Karpas-422 (cell line): ENCODE results near the gene SCYGR3. TPM values are rescaled to one million over a fixed set of nuclear protein-coding genes. Genes with fewer than 3 reads are reported as not detected.

ENCODE experiments used
- DNase-seq: peaks from one replicate; pipeline ENCODE4 v3.0.0-alpha.2; 2015
- H2AFZ ChIP-seq: fragments of 200-600 bp; sonication (generic); 2 replicates; pipeline ENCODE4 v1.6.1; 2014; ENCODE audit warnings: antibody characterized with exemption, low read length, mixed read lengths
- H3K27ac ChIP-seq: fragments of 200-600 bp; sonication (generic); 2 replicates; pipeline ENCODE4 v1.5.1; 2014; ENCODE audit warnings: mild to moderate bottlenecking, low read length, moderate library complexity
- H3K27me3 ChIP-seq: fragments of 200-600 bp; sonication (generic); 2 replicates; pipeline ENCODE4 v1.6.1; 2014; ENCODE audit warnings: low read length, mixed read lengths
- H3K36me3 ChIP-seq: fragments of 200-600 bp; sonication (generic); 2 replicates; pipeline ENCODE4 v1.6.1; 2014; ENCODE audit warnings: low read length, mixed read lengths; ENCODE audit not compliant: insufficient read depth
- H3K4me1 ChIP-seq: fragments of 200-600 bp; sonication (generic); 2 replicates; pipeline ENCODE4 v1.6.1; 2014; ENCODE audit warnings: mild to moderate bottlenecking, low read length, mixed read lengths
- H3K4me2 ChIP-seq: fragments of 200-600 bp; sonication (generic); 2 replicates; pipeline ENCODE4 v1.6.1; 2014; ENCODE audit warnings: low read length, low read depth, mild to moderate bottlenecking; ENCODE audit not compliant: poor library complexity, severe bottlenecking
- H3K4me3 ChIP-seq: fragments of 200-600 bp; sonication (generic); 2 replicates; pipeline ENCODE4 v1.5.1; 2014; ENCODE audit warnings: mild to moderate bottlenecking, antibody characterized with exemption, low read length, mixed read lengths
- H3K79me2 ChIP-seq: fragments of 200-600 bp; sonication (generic); 2 replicates; pipeline ENCODE4 v1.6.1; 2014; ENCODE audit warnings: mild to moderate bottlenecking, low read length, mixed read lengths
- H3K9ac ChIP-seq: fragments of 200-600 bp; sonication (generic); 2 replicates; pipeline ENCODE4 v1.6.0; 2014; ENCODE audit warnings: low read length
- H3K9me2 ChIP-seq: fragments of 200-600 bp; sonication (generic), shearing (Covaris generic); replicated peaks from 2 replicates; pipeline ENCODE4 v1.6.0; 2014; ENCODE audit warnings: mild to moderate bottlenecking, low read length, moderate library complexity; ENCODE audit not compliant: insufficient read depth
- H3K9me3 ChIP-seq: fragments of 300-700, 200-600 bp; sonication (generic); 2 replicates; pipeline ENCODE4 v1.6.1; 2014; ENCODE audit warnings: low read length, mixed read lengths
- H4K20me1 ChIP-seq: fragments of 200-600 bp; sonication (generic); 2 replicates; pipeline ENCODE4 v1.6.1; 2014; ENCODE audit warnings: mild to moderate bottlenecking, antibody characterized with exemption, low read length, low read depth; ENCODE audit not compliant: insufficient read depth
- total RNA-seq: library from RNA; depleted of rRNA; stranded (reverse); fragments of >200 nt; shearing (Covaris generic); gene quantifications from 2 replicates; pipeline ENCODE4 v1.2.3, GENCODE V29; 2014; ENCODE audit warnings: low replicate concordance

The SCYGR3 gene
- total RNA-seq, 1 experiment from 2014 or later = not detected

DNA sequence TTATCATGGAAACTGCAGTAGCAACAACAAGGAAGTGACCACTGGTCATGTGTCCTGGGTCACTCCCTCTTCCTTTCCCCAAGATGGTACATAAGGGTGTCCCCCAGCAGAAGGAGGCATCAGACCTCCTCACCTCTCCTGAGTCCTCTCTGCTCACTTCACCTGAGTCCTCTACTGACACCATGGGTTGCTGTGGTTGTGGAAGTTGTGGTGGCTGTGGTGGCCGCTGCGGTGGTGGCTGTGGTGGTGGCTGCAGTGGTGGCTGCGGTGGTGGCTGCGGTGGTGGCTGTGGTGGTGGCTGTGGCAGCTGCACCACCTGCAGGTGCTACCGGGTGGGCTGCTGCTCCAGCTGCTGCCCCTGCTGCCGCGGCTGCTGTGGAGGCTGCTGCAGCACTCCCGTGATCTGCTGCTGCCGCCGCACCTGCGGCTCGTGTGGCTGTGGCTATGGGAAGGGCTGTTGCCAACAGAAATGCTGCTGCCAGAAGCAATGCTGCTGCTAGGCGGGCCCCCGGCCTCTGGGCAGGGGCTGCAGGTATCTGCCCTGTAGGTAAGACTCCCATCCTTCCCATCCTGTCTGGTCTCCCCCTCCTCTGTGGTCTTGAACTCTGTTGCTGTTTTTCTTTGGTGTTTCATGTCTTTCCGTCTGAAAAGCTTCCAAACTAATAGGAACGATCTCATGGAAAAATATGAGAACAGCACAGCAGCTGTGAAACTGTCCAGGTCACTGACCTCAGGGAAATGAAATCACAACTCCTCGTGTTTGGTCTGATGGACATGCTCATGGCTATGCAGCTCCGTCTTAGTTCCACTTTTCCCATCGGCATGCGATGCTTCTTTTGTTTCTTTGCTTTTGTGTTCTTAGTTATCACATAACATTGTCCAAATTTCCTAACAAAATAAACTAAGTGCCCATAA lies 2.9 kb upstream of the SCYGR3 start, which contains the start of gene SCYGR4:
Gene SCYGR4 (plus strand): TSS at position 183 of the 915 bp plus-strand sequence. CDS start 0 bp downstream, at position 183.
- Histone ChIP-seq H3K9me2 (no peaks in the 10 kb centered on the region), H3K27ac (no peak within 1 kb of the TSS), H2AFZ (no peak within 1 kb of the TSS), H3K4me3 (no peak within 1 kb of the TSS), H3K36me3 (no peaks in the 10 kb centered on the region), H4K20me1 (no peaks in the 10 kb centered on the region), H3K9ac (no peak within 1 kb of the TSS), H3K9me3 (no peaks in the 10 kb centered on the region), H3K4me2 (no peak within 1 kb of the TSS), H3K79me2 (no peaks in the 10 kb centered on the region), H3K27me3 (no peaks in the 10 kb centered on the region), H3K4me1 (no peaks in the 10 kb centered on the region)
- DNase-seq = no peak

DNA sequence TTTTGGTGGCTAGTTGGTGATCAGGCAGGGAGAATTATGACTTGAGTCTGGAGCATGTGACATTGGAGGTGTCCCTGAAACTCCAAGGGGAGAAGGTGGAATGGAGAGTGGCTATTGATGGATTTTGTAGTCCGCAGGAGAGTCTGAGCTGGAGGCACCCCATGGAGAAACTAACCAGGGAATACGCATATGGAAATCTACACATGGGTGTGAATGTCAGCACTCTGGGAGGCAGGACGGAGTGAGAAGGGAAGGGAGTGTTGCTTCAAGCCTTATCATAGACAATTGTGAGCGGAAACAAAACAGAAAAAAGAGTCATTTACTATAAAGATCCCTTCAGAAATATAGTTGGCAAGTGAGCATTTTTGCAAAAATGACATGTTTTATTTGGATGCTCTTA lies 2.0 kb upstream of the SCYGR3 start:
- Histone ChIP-seq H3K27ac (no peak overlapping the region), H3K9me3 (no peaks in the 10 kb centered on the region), H3K79me2 (no peaks in the 10 kb centered on the region), H3K9me2 (no peaks in the 10 kb centered on the region), H3K4me1 (no peaks in the 10 kb centered on the region), H3K27me3 (no peaks in the 10 kb centered on the region), H2AFZ (no peak overlapping the region), H3K4me2 (no peak overlapping the region), H3K9ac (no peak overlapping the region), H4K20me1 (no peaks in the 10 kb centered on the region), H3K4me3 (no peak overlapping the region), H3K36me3 (no peaks in the 10 kb centered on the region)
- no peak for DNase-seq

DNA sequence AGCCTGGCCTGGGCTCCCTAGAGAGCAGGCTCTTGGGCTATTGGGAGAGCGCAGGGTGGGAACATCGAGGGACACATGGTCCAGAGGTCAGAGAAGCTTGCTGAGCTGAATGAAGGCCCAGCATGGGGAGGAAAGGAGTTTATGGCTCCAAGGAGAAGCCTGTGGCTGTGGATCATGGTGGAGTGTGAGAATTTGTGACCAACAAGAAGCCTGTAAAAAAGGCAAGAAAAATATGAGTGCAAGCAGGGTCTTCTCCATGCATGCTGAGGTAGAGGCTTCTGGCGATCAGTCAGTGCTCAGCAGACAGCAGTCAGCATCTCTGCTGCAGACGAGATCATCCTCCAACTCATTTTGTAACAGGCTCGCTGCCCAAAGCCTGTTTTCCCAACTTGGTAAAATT lies 1.3 kb upstream of the SCYGR3 start:
- Histone ChIP-seq H3K27ac (no peak overlapping the region), H3K4me1 (no peaks in the 10 kb centered on the region), H3K4me2 (no peak overlapping the region), H3K79me2 (no peaks in the 10 kb centered on the region), H4K20me1 (no peaks in the 10 kb centered on the region), H3K9me3 (no peaks in the 10 kb centered on the region), H2AFZ (no peak overlapping the region), H3K27me3 (no peaks in the 10 kb centered on the region), H3K36me3 (no peaks in the 10 kb centered on the region), H3K9me2 (no peaks in the 10 kb centered on the region), H3K9ac (no peak overlapping the region), H3K4me3 (no peak overlapping the region)
- no peak for DNase-seq

DNA sequence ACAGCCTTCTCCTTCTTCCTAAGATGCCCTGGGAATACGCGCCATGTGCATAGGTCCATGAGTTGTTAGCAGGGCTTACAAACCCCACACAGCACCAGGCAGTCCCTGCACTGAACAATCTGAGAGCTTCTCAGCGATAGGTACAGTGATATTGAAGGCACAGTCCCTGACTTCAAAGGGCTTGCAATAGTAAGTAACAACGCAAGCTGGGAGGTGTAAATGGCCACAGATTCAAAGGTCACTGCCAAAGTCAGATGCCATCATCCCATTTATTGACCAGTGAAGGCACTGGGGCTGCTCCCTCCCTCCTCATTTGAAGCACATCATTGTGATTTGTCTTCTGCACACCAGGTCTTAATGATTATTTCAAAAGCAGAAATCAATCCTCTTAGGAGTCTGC lies 541 bp upstream of the SCYGR3 start:
- no peaks in the 10 kb centered on the region for H3K9me3 ChIP-seq
- no peaks in the 10 kb centered on the region for H3K79me2 ChIP-seq
- no peak overlapping the region for H3K27ac ChIP-seq
- H3K27me3 ChIP-seq = no peaks in the 10 kb centered on the region
- H3K4me3 ChIP-seq = no peak overlapping the region
- H3K4me2 ChIP-seq = no peak overlapping the region
- no peaks in the 10 kb centered on the region for H3K9me2 ChIP-seq
- no peak overlapping the region for H3K9ac ChIP-seq
- H3K4me1 ChIP-seq = no peaks in the 10 kb centered on the region
- H2AFZ ChIP-seq = no peak overlapping the region
- no peaks in the 10 kb centered on the region for H4K20me1 ChIP-seq
- H3K36me3 ChIP-seq = no peaks in the 10 kb centered on the region
- no peak for DNase-seq

DNA sequence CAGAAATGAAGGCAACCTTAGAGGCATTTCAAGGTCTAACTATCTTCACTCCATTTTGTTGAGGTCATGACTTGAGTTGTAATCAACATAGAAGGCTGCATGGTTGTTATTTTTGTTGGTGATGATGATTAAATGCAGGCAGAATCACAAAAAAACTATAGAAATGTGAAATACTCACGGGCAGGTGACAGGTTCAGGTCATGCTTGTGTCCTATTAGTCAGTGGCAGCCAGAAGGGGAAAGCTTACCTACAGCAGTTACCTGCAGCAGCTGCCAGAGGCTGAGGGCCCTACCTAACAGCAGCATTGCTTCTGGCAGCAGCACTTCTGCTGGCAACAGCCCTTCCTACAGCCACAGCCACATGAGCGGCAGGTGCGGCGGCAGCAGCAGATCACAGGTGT lies 394 bp downstream of the SCYGR3 start:
- no peak overlapping the region for H3K9ac ChIP-seq
- H3K9me2 ChIP-seq = no peaks in the 10 kb centered on the region
- H3K4me3 ChIP-seq = no peak overlapping the region
- no peak overlapping the region for H3K4me2 ChIP-seq
- no peaks in the 10 kb centered on the region for H3K9me3 ChIP-seq
- no peak overlapping the region for H3K27ac ChIP-seq
- H3K36me3 ChIP-seq = no peaks in the 10 kb centered on the region
- no peaks in the 10 kb centered on the region for H4K20me1 ChIP-seq
- no peak for DNase-seq
- no peaks in the 10 kb centered on the region for H3K79me2 ChIP-seq
- no peaks in the 10 kb centered on the region for H3K4me1 ChIP-seq
- H3K27me3 ChIP-seq = no peaks in the 10 kb centered on the region
- no peak overlapping the region for H2AFZ ChIP-seq

DNA sequence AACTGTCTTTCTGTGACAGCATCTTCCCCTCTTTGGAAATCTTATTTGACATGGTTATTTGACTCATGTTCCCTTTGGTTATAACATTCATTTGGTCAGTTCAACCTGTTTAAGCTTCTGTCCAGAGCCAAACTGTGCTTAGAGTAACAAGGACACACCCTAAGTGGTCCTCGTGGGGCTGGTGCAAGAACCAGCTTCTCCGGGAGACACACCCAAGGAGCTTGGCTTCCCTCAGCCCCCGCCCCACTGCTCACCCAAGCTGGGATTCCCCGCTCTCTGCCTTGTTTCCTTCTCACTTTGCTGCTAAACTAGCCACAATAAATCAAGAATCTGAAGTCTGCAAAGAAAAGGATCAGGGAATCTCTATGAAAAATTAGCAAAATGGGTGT lies 1.4 kb downstream of the SCYGR3 start:
- no peaks in the 10 kb centered on the region for H3K9me3 ChIP-seq
- H3K36me3 ChIP-seq = no peaks in the 10 kb centered on the region
- H3K4me1 ChIP-seq = no peaks in the 10 kb centered on the region
- no peak overlapping the region for H3K4me3 ChIP-seq
- H3K9me2 ChIP-seq = no peaks in the 10 kb centered on the region
- H3K79me2 ChIP-seq = no peaks in the 10 kb centered on the region
- DNase-seq = no peak
- H3K27ac ChIP-seq = no peak overlapping the region
- no peaks in the 10 kb centered on the region for H4K20me1 ChIP-seq
- no peak overlapping the region for H2AFZ ChIP-seq
- no peak overlapping the region for H3K4me2 ChIP-seq
- H3K9ac ChIP-seq = no peak overlapping the region
- H3K27me3 ChIP-seq = no peaks in the 10 kb centered on the region

DNA sequence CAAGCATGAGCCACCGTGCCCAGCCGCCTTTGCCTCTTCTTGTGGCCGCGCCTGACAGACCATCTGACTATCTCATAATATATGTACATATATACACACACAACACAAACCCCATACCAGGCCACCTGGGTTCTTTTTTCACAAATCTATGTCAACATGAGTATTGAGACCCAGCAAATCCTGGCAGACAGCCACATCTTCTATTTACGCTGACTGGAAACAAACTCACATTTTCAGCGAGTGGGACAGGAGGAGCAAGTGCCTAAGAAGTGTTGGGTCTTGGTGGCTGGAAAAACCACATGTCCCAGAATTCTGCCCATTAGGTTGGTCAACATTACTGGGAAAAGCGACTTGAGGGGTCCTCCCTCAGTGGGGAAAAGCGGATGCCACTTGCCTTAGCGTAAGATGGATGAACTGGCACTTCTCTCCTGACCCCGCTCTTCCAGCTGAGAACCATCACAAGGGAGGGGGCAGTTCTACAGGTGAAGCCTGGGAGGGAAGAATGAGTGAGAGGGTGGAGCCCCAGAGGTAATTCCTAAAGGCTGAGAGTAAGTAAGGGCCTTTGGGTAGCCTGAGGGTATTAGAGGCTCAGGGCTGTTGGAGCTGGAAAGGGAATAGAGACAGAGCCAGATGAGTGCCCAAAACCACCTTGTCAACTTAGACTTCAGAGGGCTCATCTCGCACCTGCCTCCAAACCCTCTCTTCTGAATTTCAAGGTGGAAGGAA lies 1.9 kb downstream of the SCYGR3 start:
- Histone ChIP-seq H3K4me1 (no peaks in the 10 kb centered on the region), H3K79me2 (no peaks in the 10 kb centered on the region), H3K4me2 (no peak overlapping the region), H3K36me3 (no peaks in the 10 kb centered on the region), H3K9me2 (no peaks in the 10 kb centered on the region), H4K20me1 (no peaks in the 10 kb centered on the region), H3K9ac (no peak overlapping the region), H3K4me3 (no peak overlapping the region), H3K9me3 (no peaks in the 10 kb centered on the region), H3K27ac (no peak overlapping the region), H2AFZ (no peak overlapping the region), H3K27me3 (no peaks in the 10 kb centered on the region)
- DNase-seq = no peak

DNA sequence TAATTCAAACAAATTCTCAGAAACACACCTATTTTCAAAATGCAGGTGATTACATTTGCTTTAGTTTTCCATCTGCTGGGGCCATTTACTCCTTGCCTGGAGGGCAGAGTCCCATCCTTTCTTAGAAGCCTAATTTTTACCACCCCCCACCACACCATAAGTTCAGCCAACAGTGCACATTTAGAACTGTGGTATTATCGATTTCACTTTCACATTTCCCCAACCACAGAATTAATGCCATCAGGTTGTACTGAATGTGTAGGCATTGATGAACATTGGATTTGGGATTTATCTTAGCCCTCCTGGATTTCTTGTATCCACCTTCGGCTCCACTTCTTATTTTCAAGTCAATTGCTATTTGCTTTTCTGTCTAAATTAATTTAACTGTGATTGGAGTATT lies 4.5 kb downstream of the SCYGR3 start:
- Histone ChIP-seq H3K27ac (no peak overlapping the region), H3K27me3 (no peaks in the 10 kb centered on the region), H3K9me3 (no peaks in the 10 kb centered on the region), H3K4me1 (no peaks in the 10 kb centered on the region), H3K9me2 (no peaks in the 10 kb centered on the region), H2AFZ (no peak overlapping the region), H3K79me2 (no peaks in the 10 kb centered on the region), H3K4me2 (no peak overlapping the region), H3K4me3 (no peak overlapping the region), H3K9ac (no peak overlapping the region), H3K36me3 (no peaks in the 10 kb centered on the region), H4K20me1 (no peaks in the 10 kb centered on the region)
- no peak for DNase-seq
